HG03342 (cell line): ENCODE measurements around the gene OR2T11.
A peak's percentile ranks its signal among the peaks of the same experiment; 100 is the strongest.
"Not testable (repeated sequence)": the region's sequence is repeated elsewhere in the genome, so short reads cannot be mapped to it uniquely, and the experiment has no call there.

Source experiments
- ATAC-seq: cut with Tn5 transposase; IDR thresholded peaks from one replicate; pipeline ENCODE4 v1.9.1; 2021; ENCODE audit warnings: mild to moderate bottlenecking, moderate library complexity; ENCODE audit not compliant: unreplicated experiment

OR2T11 gene, protein sequence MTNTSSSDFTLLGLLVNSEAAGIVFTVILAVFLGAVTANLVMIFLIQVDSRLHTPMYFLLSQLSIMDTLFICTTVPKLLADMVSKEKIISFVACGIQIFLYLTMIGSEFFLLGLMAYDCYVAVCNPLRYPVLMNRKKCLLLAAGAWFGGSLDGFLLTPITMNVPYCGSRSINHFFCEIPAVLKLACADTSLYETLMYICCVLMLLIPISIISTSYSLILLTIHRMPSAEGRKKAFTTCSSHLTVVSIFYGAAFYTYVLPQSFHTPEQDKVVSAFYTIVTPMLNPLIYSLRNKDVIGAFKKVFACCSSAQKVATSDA

DNA sequence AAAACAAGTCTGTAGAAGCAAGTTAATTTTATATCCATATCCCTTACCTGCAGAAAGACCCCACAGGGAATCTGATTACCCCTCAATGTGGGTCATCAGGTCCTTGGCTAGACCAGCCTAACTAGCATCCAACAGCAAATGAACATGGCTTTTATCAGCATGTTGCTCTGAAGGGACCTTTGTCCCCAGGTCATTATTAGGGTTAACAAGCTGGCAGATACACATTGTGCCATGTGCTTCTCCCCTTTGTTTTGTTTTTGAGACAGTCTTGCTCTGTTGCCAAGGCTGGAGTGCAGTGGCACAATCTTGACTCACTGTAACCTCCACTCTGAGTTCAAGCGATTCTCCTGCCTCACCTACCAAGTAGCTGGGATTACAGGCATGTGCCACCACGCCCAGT is at the start of gene OR2T11:
OR2T11 (minus strand) TSS at position 101 of the 400 bp plus-strand sequence. CDS start 7,963 bp downstream, outside the sequence.
- not testable (repeated sequence) for ATAC-seq

DNA sequence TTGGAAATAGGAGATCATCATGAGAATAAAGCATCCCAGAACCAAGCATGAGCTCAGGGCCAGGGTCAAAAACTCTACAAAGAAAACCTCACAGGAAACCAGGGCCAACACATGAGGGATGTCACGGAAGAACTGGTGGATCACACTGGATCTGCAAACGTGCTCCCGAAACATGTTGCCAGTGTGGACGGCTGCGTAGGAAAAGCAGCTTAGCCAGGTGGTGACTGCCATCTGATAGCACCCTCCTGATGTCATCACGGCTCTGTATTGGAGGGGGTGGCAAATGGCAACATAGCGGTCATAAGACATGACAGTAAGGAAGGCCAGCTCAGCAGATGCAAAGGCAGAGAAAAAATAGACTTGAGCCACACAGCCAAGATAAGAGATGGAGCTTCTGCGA is 46.8 kb upstream of the OR2T11 start:
- ATAC-seq, result no peak

DNA sequence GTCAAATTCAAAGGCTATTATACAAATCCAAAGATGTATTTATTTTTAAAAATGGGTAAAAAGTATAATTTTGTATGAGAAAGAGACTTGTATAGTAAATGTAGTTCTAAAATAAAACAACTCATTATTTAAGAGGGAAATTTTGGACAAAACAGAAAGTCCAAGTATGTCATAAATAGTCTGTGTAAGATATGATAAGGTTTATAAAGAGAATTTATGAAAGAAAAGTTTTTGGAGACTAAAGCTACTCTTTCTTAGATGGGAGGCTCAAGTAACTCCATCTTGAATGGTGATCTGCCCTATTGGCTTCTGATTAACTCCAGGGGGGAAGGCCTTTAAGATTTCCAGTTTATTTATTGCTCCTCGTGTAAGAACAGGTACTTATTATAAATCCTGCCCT is 35.1 kb upstream of the OR2T11 start:
- no peak for ATAC-seq

DNA sequence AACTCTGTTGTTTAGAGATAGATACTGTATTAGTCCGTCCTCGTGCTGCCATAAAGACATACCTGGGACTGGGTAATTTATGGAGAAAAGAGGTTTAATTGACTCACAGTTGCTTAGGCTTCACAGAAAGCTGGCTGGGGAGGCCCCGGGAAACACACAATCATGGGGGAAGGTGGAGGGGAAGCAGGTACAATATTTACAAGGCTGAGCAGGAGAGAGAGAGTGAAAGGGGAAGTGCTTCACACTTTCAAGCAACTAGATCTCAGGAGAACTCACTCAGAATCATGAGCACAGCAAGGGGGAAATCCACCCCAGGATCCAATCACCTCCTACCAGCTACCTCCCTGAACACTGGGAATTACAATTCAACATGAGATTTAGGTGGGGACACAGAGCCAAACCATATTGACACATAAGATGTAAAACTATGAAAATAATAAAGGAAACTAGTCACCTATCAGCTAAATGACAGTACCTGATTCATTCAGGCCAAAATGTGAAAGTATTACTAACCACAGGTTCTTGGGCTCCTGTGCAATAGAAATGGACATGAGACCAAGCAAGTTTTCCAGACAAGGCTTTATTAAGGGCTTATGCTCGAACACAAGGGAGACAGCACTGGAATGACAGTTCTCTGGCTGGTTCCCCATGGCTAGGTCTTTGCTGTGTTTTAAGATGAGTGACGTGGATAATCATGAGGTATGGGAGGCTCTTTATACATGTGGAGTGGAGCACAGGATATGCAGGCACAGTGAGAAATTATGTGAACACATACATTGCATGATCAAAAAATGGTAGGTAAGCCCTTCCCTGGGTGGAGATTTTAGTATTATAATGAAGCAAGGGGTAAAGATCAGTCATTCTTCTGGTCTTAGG is 28.8 kb upstream of the OR2T11 start:
- ATAC-seq, result peak; percentile 98

DNA sequence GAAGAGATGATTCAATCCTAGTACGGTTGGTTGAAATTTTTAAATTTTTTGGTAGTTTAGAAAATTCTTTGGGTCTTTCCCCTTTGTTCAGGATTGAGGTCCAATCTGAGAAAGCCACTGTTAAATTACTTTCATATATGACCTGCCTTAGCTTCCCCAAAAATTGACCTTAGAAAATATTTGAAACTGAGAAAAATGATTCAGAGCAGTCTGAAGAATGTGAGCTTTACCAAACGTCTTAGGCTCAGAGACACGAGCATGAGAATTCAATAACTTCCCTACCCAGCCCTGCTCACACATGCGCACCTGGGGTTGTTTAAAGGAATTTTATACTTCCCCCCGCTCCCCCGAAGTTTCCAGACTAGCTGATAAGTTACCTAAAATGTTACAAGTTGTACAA is 21.9 kb upstream of the OR2T11 start:
- ATAC-seq, result not testable (repeated sequence)

DNA sequence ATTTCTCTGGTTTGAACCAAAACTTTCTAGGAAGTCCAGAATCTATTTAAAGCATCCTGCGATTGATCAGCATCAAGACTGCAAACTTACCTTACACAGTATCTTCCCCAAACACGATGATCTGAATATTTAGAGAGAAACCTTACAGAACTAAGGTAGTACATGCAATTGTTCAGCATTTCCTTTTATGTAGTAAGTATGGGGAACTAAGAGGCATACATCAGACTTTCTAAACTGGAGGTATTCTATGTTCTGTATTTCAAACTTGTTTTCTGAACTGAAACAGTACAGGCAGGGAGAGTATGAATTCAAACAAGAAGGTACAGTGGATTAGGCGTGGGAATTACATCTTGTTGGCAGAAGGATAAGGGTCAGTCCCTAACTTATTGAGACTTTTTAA is 20.5 kb upstream of the OR2T11 start, which contains the start of gene OR2T27:
OR2T27 (minus strand) TSS at position 175 of the 400 bp plus-strand sequence. CDS start 4,644 bp downstream, outside the sequence.
- peak; percentile 48 for ATAC-seq

DNA sequence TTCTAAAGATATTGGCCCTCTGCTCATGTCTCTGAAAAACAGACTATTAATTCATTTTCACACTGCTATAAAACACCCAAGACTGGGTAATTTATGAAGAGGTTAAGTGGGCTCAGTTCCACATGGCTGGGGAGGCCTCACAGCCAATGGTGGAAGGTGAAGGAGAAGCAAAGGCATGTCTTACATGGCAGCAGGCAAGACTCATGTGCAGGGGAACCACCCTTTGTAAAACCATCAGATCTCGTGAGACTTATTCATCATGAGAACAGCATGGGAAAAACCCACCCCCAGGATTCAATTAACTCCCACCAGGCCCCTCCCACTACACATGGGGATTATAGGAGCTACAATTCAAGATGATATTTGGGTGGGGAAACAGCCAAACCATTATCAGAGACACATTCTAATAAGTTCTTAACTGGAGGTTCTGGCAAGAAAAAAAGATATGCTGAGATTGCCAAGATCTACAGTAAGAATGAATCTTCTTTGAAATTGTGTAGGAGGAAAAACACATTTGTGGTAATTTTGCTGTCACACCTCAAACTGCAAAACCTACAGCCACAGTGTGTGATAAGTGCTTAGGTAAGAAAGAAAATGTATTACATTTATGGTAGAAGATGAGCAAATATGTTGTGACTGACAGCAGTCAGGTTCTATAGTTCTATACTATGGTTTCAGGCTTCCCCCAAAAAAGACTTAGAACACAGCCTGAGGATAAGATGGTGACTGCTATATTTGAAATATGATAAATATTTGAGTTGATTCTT is 14.1 kb upstream of the OR2T11 start:
- ATAC-seq, result not testable (repeated sequence)

DNA sequence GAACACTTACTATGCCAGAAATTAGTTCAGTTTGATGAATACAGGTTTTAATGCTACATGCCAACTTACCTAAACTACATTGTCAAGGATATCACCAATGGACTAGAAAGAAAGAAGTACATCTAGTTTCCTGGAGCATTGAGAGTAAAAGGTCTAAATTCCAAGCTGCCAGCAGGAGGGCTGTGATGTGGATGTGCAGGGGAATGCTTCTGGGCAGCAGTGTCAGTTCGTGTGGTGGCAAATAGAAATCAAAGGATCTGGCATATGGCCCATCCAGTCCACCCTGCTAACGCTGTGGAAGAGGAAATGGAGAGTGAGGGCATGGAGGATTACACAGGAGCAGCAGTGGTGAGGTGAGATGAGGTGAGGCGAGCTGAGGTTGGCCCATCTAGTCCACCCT is 10.3 kb upstream of the OR2T11 start, which contains the start of gene OR2T35:
OR2T35 (minus strand) TSS at position 101 of the 400 bp plus-strand sequence. CDS start 6,020 bp downstream, outside the sequence.
- ATAC-seq, result not testable (repeated sequence)

DNA sequence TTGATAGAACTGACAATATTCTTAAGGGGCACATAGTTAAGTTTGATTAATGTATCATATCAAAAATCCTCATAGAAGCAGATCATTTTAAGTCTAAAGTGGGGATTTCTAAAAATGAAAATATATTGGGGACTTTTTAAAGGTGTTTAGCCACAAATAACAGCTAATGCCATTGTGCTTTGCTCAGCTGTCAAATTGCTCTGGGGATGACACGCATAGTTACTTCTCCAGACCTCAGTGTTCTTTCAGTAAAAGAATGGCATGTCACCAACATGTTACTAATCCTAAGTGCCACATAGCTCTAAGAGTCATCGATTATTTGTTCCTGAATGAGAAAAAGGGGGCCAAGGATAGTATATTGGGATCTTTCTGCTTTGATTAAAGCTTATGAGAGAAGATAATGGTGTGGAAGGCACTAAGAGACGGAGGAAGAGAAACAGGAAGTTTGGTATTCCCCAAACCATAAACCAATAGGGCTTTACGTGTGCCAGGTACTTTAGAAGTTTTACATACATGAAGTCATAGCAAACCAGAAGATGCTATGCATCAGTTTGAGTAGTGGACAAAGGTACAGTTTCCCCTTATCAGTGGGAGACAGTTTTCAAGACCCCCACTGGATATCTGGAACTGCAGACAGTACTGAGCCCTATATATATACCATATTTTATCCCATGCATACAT is 8.2 kb upstream of the OR2T11 start:
- peak; percentile 68 for ATAC-seq

DNA sequence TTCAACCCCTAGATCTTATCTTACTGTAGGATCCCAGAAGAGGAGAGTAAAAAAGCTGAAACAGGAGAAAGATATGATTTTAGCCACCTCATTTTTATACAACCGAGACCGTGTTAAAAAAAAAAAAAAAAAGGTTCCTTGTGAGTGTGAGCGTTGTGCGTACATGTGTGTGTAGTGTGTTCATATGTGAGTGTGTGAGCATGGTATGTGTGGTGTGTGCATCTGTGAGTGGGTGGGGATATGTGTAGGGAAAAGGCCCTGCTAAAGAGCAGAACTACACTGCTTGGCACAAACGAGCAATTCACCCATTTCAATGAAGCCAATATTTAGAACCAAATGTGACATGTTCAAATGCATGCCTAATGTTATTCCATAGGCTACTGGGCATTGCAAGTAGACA is 6.7 kb upstream of the OR2T11 start:
- not testable (repeated sequence) for ATAC-seq

DNA sequence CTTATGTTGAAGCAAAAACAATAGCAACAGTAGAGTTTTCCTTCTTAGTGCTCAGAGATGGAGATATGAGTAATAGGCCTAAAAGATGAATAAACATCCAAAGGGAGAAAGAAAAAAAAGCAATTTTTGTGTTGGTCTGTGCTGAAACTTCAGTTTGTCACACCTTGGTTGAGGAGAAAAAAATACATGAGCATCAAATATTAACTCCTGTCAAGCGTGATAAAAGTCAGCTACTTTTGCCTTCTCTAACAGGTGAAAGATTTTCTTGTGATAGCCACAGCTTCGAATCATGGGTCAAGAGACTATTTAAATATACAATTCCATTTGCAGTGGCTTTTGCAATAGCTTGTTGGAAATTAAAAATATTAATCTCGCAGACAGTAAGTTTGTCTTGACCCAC is 6.0 kb upstream of the OR2T11 start:
- ATAC-seq, result peak; percentile 32

DNA sequence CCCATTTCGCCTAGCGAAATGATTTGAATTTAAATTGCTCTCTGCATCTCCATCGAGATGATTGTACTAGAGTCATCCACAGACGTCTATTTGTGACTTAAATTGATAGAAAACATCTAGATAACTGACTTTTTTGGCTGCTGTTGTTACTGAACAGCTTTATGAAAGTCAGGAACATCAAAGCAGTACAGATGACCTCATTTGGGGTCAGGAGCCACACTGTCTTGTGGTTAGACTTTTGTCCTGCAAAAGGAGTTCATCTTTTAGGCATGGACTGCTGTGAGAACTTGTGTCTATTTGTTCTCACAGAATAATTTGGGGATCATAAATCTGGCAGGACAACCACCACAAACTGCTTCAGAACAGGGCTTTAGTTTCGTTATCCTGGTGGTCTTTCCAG is 4.8 kb upstream of the OR2T11 start:
- ATAC-seq, result peak; percentile 31

DNA sequence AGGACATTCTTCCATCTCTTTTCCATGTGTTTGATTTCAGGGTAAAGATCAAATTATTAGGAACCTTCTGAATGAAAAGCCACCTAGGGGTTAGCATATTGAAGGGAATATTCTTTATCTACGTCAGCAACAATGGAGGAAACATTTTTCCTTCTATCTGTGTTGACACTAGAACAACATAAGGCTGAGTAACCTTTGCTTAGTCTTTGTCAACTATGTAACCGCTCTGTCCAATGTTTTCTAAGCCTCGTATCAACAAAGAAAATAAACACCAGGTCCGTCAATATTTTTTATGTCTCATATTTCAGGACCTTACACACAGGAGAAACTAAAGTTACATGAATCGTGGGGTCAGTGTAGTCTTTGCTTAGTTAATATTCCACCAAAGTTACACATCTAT is 1.7 kb upstream of the OR2T11 start:
- not testable (repeated sequence) for ATAC-seq

DNA sequence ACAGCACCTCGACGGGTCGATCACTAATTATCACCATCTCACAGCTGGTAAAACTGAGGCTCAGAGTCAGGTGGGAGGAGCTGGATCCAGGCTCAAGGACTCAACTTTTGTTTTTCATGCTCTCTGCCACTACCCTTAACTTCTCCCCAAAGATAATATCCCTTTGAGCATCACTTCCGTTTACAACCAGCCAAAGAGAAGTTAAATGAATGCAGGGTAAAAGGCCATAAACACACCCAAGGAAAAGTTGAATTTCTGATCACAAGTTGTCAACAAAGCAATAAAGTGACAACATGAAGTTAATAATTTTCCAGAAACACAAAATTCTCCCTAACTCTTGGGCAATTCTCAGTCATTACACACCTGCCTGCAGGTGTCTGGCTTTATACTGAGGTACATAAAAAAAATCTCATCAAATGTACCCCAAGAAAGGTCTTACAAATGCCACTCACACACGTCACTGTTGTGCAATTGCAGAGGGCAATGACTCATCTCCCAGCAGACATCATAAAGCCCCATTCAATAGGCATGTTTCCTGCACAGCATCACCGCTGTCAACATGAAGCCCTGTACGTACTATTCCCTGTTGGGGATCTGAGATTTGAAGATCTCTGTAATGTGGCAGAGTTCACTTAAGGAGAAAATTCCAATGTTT is 3.4 kb downstream of the OR2T11 start:
- ATAC-seq, result no peak

DNA sequence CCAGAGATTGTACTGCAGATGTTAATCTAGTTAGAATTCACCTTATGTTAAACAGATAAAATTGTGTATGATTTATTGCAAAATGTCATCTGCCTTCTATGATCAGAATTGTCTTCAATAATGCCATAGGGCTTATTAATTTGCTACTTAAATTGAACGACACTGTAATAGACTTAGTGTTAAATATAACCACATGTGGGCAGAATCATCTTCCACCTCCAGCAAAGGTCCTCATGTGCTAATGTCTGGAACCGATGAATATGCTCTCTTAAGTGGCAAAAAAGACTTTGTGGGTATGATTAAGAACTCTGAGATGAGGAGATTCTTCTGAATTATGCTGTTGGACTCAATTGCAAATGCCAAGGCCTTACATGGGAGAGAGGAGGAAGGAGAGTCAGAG is 4.3 kb downstream of the OR2T11 start:
- ATAC-seq, result no peak

DNA sequence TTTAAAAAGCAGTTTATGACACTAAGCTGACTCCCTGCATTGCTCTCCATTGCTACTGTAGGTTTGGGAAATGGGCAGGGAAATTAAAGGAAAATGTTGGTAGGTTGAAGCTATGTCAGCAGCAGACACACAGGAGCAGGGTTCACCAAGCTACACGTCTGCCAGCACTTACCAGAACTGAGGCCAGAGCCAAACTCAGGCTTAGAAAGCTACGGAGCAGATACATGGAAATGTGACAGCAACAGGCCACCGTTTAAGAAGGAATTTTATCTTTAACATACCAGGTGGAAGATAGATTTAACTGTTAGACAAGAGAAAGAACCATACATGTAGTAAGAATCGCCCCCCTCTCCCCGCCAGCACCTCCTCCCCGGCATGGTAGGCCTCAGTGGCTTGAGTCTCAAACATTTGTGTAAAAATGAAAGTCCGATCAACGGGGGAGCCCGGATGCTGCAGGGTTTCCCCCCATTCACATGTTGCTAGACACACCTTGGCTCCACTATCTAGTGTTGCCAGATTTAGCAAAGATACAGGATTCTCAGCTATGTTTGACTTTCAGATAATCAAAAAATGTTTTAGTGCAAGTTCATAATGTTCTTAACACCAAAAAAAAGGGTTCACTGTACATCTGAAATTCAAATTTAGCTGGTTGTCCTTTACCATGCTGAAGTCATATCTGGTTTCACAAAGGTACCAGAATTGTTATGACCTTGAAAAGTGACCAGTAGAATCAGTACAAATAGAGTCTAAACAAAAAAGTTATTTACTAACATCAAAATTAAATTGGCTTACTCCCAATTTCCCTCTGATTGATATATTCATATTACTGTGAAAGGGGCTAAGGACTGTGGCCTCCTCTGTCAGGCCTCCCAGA is 6.7 kb downstream of the OR2T11 start:
- ATAC-seq, result peak; percentile 93

DNA sequence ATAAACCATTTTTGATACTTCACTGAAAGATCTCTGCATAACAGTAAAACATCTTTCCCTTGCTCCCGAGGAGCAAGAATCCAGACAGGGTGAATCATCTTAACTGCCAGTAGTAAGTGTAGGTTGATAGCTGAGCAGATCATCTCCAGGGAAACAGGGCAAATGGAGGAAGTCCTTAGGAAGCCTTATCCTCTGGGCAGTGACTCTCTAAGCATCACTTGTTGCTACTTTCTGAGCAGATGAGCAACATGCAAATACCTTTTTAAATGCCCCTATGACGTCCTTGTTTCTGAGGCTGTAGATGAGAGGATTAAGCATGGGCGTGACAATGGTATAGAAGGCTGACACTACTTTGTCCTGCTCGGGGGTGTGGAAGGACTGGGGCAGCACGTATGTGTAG is 8.9 kb downstream of the OR2T11 start:
- no peak for ATAC-seq

DNA sequence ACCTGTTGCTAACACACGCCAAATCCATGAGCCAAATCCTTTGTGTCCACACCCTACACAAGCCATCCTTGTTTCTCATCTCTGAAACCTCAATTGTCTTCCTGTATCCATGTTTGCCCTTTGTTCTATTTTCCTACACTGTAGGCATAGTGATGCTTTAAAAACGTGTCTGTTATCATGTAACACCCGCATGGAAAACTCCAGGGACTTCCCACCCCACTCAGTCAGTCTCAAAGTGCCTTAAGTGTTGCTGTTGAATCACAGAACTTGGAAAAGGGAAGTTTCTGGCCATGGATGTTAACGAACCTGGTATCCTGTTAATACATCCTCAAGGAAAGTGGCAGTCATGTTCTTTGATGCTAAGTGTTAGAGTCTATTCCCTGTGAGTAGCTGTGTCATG is 9.7 kb downstream of the OR2T11 start:
- ATAC-seq, result no peak

DNA sequence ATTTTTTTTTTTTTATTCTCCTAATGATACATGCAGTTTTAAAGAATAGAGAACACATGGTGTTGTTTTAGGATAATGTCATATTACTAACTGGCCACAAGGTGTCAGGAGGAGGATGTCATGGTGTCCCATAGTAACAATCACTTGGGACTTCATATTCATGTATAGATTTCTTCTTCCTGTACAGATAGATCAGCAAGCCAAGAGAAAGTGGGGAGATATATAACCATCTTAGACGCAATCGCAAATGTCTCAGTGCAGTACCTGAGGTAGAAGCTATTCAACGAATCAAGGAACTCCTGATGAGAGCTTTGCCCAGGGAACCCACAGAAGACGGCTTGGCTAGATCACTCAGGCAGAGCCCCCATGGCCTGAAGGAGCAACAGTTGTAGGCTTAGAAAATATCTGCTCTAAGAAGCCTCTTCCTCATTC is 12.3 kb downstream of the OR2T11 start:
- peak; percentile 95 for ATAC-seq
